Esophagus muscularis mucosa (tissue), 4 donors: Measurements from ENCODE around the gene RPRD1A. TPM values are rescaled to one million over a fixed set of nuclear protein-coding genes. Genes with fewer than 3 reads are reported as not detected.

ENCODE experiments used
- DNase-seq: peaks from one replicate; pipeline ENCODE4 v3.0.0-alpha.2; 2017; ENCODE audit errors: extremely low spot score
- H3K27ac ChIP-seq, 4 donors: fragments of 200-600 bp; sonication (generic); replicated peaks in 1 of 4; 1 replicate in 3 of 4; 2 replicates in 1 of 4; pipeline ENCODE4 v1.5.1; 2016 to 2019; ENCODE audit warnings: mild to moderate bottlenecking in 1 of 4
- H3K27me3 ChIP-seq, 4 donors: fragments of 200-600 bp; sonication (generic); one replicate each; pipeline versions ENCODE4 v1.5.1 to v1.6.0; 2016 to 2019
- H3K36me3 ChIP-seq, 4 donors: fragments of 200-600 bp; sonication (generic); one replicate each; pipeline ENCODE4 v1.5.1; 2016 to 2019
- H3K4me1 ChIP-seq, 4 donors: fragments of 200-600 bp; sonication (generic); one replicate each; pipeline ENCODE4 v1.5.1; 2016 to 2019
- H3K4me3 ChIP-seq, 4 donors: fragments of 200-600 bp; sonication (generic); 1 replicate in 2 of 4; 2 replicates in 2 of 4; pipeline ENCODE4 v1.5.1; 2016 to 2019; ENCODE audit warnings: mild to moderate bottlenecking in 4 of 4, moderate library complexity in 1 of 4
- H3K9me3 ChIP-seq, 4 donors: fragments of 200-600 bp; sonication (generic); 1 replicate in 3 of 4; 2 replicates in 1 of 4; pipeline ENCODE4 v1.5.1; 2016 to 2019
- EP300 ChIP-seq: sonication (generic); formaldehyde crosslinking; IDR thresholded peaks from one replicate; pipeline ENCODE4 v1.6.1; 2017; ENCODE audit warnings: antibody characterized with exemption
- POLR2A ChIP-seq: fragments of 450-650 bp; IDR thresholded peaks from one replicate; pipeline ENCODE4 v1.6.1; 2017; ENCODE audit warnings: antibody characterized with exemption, moderate library complexity, mild to moderate bottlenecking, low read depth
- POLR2AphosphoS5 ChIP-seq, 2 donors: sonication (generic); formaldehyde crosslinking; IDR thresholded peaks; one replicate each; pipeline ENCODE4 v1.6.1; 2017; ENCODE audit warnings: antibody characterized with exemption in 2 of 2
- whole genome bisulfite sequencing: methylation state at CpG from one replicate; pipeline ENCODE4 v1.1.5; 2018; 5-methylcytosine and 5-hydroxymethylcytosine counted together
- intact Hi-C: fragments of 100-400 bp; cut with DNase I; formaldehyde crosslinking; loops from one replicate; pipeline ENCODE4 v1.15.1; 2023
- total RNA-seq, 4 donors: library from RNA; depleted of rRNA; stranded (reverse); fragments of >200 nt; gene quantifications; one replicate each; pipeline versions ENCODE4 v1.1.0 to v1.2.1, GENCODE V29; 2016
- TF ChIP-seq, protein P1 (sequence below), 3 experiments: fragments of 200-600 bp in 2 of 3; fragments of 450-650 bp in 1 of 3; sonication (generic) in 2 of 3; IDR thresholded peaks; one replicate each; pipeline ENCODE4 v1.5.1; 2017 to 2019; ENCODE audit warnings: antibody characterized with exemption in 3 of 3, mild to moderate bottlenecking in 2 of 3, moderate library complexity in 1 of 3

RPRD1A gene
- total RNA-seq, 4 donors from 2014 or later: 62.9 to 86.8 (median 77.2) TPM

GRCh38 chr18:36043153-36043552, 24.2 kb downstream of the RPRD1A start:
- Histone ChIP-seq H3K9me3 (peaks cover 0 to 7% (median under 1%) of the 10 kb centered on the region in 4 donors), H3K36me3 (no peaks in the 10 kb centered on the region), H3K27me3 (no peaks in the 10 kb centered on the region), H3K27ac (no peak overlapping the region), H3K4me3 (no peak overlapping the region), H3K4me1 (peaks cover 9 to 31% (median 20%) of the 10 kb centered on the region in 4 donors)
- intact Hi-C loops: no loop called here
- TF ChIP-seq POLR2AphosphoS5 (IDR thresholded peaks at IDR 0.05) (no peak), EP300 (no peak)
- TF ChIP-seq, protein P1, sequence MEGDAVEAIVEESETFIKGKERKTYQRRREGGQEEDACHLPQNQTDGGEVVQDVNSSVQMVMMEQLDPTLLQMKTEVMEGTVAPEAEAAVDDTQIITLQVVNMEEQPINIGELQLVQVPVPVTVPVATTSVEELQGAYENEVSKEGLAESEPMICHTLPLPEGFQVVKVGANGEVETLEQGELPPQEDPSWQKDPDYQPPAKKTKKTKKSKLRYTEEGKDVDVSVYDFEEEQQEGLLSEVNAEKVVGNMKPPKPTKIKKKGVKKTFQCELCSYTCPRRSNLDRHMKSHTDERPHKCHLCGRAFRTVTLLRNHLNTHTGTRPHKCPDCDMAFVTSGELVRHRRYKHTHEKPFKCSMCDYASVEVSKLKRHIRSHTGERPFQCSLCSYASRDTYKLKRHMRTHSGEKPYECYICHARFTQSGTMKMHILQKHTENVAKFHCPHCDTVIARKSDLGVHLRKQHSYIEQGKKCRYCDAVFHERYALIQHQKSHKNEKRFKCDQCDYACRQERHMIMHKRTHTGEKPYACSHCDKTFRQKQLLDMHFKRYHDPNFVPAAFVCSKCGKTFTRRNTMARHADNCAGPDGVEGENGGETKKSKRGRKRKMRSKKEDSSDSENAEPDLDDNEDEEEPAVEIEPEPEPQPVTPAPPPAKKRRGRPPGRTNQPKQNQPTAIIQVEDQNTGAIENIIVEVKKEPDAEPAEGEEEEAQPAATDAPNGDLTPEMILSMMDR (IDR thresholded peaks at IDR 0.05): no peak
- 92% methylated on average over 1 of the region's 1 CpG for WGBS
- DNase-seq: no peak

DNA sequence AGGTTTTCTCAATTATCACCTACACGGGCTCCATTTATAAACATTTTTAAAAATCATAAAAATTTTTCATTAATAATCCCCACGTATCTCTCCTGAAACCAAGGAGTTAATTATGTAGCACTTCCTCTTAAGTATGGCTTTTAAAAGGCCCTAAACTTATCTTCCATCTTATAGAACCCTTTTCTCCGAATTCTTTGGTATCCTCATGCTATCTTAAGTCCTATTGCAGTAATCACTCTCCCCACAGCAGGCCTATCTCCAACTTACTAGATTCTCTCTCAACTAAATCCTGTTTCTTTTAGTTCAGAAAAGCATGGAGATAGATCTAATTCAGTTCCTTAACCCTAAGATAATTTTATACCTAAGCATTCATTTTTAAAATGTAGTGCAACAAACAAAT, 26.2 kb downstream of the RPRD1A start:
- TF ChIP-seq POLR2AphosphoS5 (IDR thresholded peaks at IDR 0.05): no peak
- TF ChIP-seq POLR2A: no peak
- no peak for TF ChIP-seq EP300
- TF ChIP-seq, protein P1 (IDR thresholded peaks at IDR 0.05): no peak
- H3K27ac ChIP-seq: no peak overlapping the region
- H3K4me3 ChIP-seq: no peak overlapping the region
- peaks cover 9 to 29% (median 20%) of the 10 kb centered on the region in 4 donors for H3K4me1 ChIP-seq
- intact Hi-C loops: no loop called here
- no peaks in the 10 kb centered on the region for H3K36me3 ChIP-seq
- no peak for DNase-seq
- H3K27me3 ChIP-seq: no peaks in the 10 kb centered on the region
- peaks cover 0 to 5% (median 0%) of the 10 kb centered on the region in 4 donors for H3K9me3 ChIP-seq
- WGBS: 93% methylated on average over 3 of the region's 3 CpGs

GRCh38 chr18:36038102-36038663, 29.2 kb downstream of the RPRD1A start:
- no peak for DNase-seq
- H3K4me1 ChIP-seq: peaks cover 15 to 19% (median 17%) of the 10 kb centered on the region in 4 donors
- no peaks in the 10 kb centered on the region for H3K27me3 ChIP-seq
- H3K4me3 ChIP-seq: no peak overlapping the region
- intact Hi-C loops: no loop called here
- H3K36me3 ChIP-seq: no peaks in the 10 kb centered on the region
- TF ChIP-seq POLR2AphosphoS5 (IDR thresholded peaks at IDR 0.05): no peak
- TF ChIP-seq, protein P1 (IDR thresholded peaks at IDR 0.05): no peak
- no peak for TF ChIP-seq POLR2A
- no peak for TF ChIP-seq EP300
- WGBS: 100% methylated on average over 5 of the region's 5 CpGs
- H3K9me3 ChIP-seq: peaks cover 0 to 5% (median 0%) of the 10 kb centered on the region in 4 donors
- H3K27ac ChIP-seq: no peak overlapping the region

GRCh38 chr18:36035253-36035652, 32.1 kb downstream of the RPRD1A start:
- H3K9me3 ChIP-seq: peaks cover 0 to 5% (median 0%) of the 10 kb centered on the region in 4 donors
- TF ChIP-seq POLR2A (no peak), POLR2AphosphoS5 (IDR thresholded peaks at IDR 0.05) (no peak), EP300 (no peak)
- TF ChIP-seq, protein P1 (IDR thresholded peaks at IDR 0.05): no peak
- intact Hi-C loops: no loop called here

More at GRCh38 chr18:36035253-36035652, 32.1 kb downstream of the RPRD1A start:
- DNase-seq: no peak
- peaks cover 5 to 19% (median 10%) of the 10 kb centered on the region in 4 donors for H3K4me1 ChIP-seq
- no peak overlapping the region for H3K27ac ChIP-seq
- H3K4me3 ChIP-seq: no peak overlapping the region
- H3K27me3 ChIP-seq: no peaks in the 10 kb centered on the region
- H3K36me3 ChIP-seq: peaks cover 0 to 7% (median 3%) of the 10 kb centered on the region in 4 donors
